SK-N-SH treated with all-trans-retinoic acid at 6 μM for 48 hours (cell line): ENCODE measurements around the gene TOP1.

ENCODE experiments used
- ATAC-seq: fragments of 200-7000 bp; cut with Tn5 transposase; 3 replicates; pipeline ENCODE4 v1.9.1; 2020; ENCODE audit warnings: mild to moderate bottlenecking, moderate library complexity
- ARNTL ChIP-seq: fragments of 450-650 bp; formaldehyde crosslinking; IDR thresholded peaks from 2 replicates; pipeline ENCODE4 v1.5.0; 2020; ENCODE audit warnings: low read depth, mild to moderate bottlenecking, moderate library complexity, borderline replicate concordance
- BACH2 ChIP-seq: fragments of 250-450 bp; sonication (Bioruptor Pico); IDR thresholded peaks from 2 replicates; pipeline ENCODE4 v1.9.0; 2021; ENCODE audit warnings: mild to moderate bottlenecking, borderline replicate concordance
- ESRRG ChIP-seq: fragments of 250-450 bp; sonication (Bioruptor Pico); IDR thresholded peaks from 2 replicates; pipeline ENCODE4 v1.6.1; 2021; ENCODE audit warnings: mild to moderate bottlenecking
- GLIS3 ChIP-seq: fragments of 250-450 bp; sonication (Bioruptor Pico); IDR thresholded peaks from 2 replicates; pipeline ENCODE4 v1.5.0; 2020; ENCODE audit warnings: mild to moderate bottlenecking, moderate library complexity
- ISL1 ChIP-seq: fragments of 250-450 bp; sonication (Bioruptor Pico); IDR thresholded peaks from 2 replicates; pipeline ENCODE4 v2.1.2; 2022; ENCODE audit warnings: mild to moderate bottlenecking, moderate library complexity
- OSR1 ChIP-seq: fragments of 250-450 bp; sonication (Bioruptor Pico); IDR thresholded peaks from 2 replicates; pipeline ENCODE4 v1.8.0; 2022; ENCODE audit warnings: moderate library complexity, mild to moderate bottlenecking, inconsistent platforms
- RARB ChIP-seq: fragments of 250-450 bp; sonication (Bioruptor Pico); IDR thresholded peaks from 2 replicates; pipeline ENCODE4 v1.8.0; 2021; ENCODE audit warnings: mild to moderate bottlenecking, moderate library complexity
- SNAI2 ChIP-seq: fragments of 250-450 bp; sonication (Bioruptor Pico); IDR thresholded peaks from 2 replicates; pipeline ENCODE4 v1.5.0; 2020; ENCODE audit warnings: mild to moderate bottlenecking, moderate library complexity
- TCF4 ChIP-seq: fragments of 250-450 bp; sonication (Bioruptor Pico); IDR thresholded peaks from 2 replicates; pipeline ENCODE4 v1.8.0; 2021; ENCODE audit warnings: mild to moderate bottlenecking, moderate library complexity, borderline replicate concordance
- ZC3H10 ChIP-seq: fragments of 250-450 bp; sonication (Bioruptor Pico); IDR thresholded peaks from 2 replicates; pipeline ENCODE4 v1.5.1; 2021; ENCODE audit warnings: mild to moderate bottlenecking, moderate library complexity
- ZFP3 ChIP-seq: fragments of 250-450 bp; sonication (Bioruptor Pico); IDR thresholded peaks from 2 replicates; pipeline ENCODE4 v1.5.0; 2020; ENCODE audit warnings: mild to moderate bottlenecking, moderate library complexity
- ZFP30 ChIP-seq: fragments of 450-650 bp; formaldehyde crosslinking; IDR thresholded peaks from 2 replicates; pipeline ENCODE4 v1.5.0; 2022; ENCODE audit warnings: mild to moderate bottlenecking, moderate library complexity
- ZNF70 ChIP-seq: fragments of 450-650 bp; formaldehyde crosslinking; IDR thresholded peaks from 2 replicates; pipeline ENCODE4 v1.5.0; 2020; ENCODE audit warnings: mild to moderate bottlenecking, moderate library complexity
- ZNF8 ChIP-seq: fragments of 450-650 bp; formaldehyde crosslinking; IDR thresholded peaks from 2 replicates; pipeline ENCODE4 v1.5.0; 2020; ENCODE audit warnings: mild to moderate bottlenecking, moderate library complexity
- TF ChIP-seq, protein P1 (sequence below): fragments of 250-450 bp; sonication (Bioruptor Pico); IDR thresholded peaks from 2 replicates; pipeline ENCODE4 v1.8.0; 2021; ENCODE audit warnings: low read depth, mild to moderate bottlenecking, moderate library complexity, borderline replicate concordance
- TF ChIP-seq, protein P2 (sequence below): fragments of 250-450 bp; sonication (Bioruptor Pico); IDR thresholded peaks from 2 replicates; pipeline ENCODE4 v1.5.1; 2021; ENCODE audit warnings: mild to moderate bottlenecking, moderate library complexity
- TF ChIP-seq, protein P3 (sequence below): fragments of 250-450 bp; sonication (Bioruptor Pico); IDR thresholded peaks from 2 replicates; pipeline ENCODE4 v1.8.0; 2020; ENCODE audit warnings: mild to moderate bottlenecking, moderate library complexity, borderline replicate concordance
- TF ChIP-seq, protein P4 (sequence below): fragments of 250-450 bp; sonication (Bioruptor Pico); IDR thresholded peaks from 2 replicates; pipeline ENCODE4 v1.5.0; 2020; ENCODE audit warnings: mild to moderate bottlenecking, moderate library complexity
- TF ChIP-seq, protein P5 (sequence below): fragments of 250-450 bp; sonication (Bioruptor Pico); IDR thresholded peaks from 2 replicates; pipeline ENCODE4 v1.5.1; 2020; ENCODE audit warnings: low read depth, mild to moderate bottlenecking, moderate library complexity

TOP1 gene

DNA sequence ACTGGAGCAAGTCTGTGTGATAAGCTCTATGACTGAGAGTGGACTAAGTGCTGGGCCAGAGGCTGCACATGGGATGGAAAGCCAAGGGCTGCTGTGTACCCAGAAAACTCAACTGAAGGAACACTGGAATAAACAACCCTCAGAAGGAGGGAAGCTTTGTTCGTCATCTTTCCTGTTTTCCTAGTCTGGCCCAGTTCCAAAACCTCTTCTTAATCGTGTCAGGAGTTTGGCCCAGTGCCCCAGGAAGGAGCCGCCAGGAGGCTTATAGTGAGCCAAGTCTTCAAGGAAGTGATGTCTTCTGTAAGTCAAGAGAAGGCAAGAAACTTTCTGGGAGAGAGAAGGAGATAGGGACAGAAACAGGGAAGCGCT lies 23.3 kb upstream of the TOP1 start:
- TF ChIP-seq BACH2 (CRISPR knock-in tag) (no peak), ESRRG (no peak), OSR1 (CRISPR knock-in tag) (no peak), RARB (CRISPR knock-in tag) (no peak), ZFP30 (CRISPR knock-in tag) (no peak), ZFP3 (CRISPR knock-in tag) (no peak), GLIS3 (CRISPR knock-in tag) (no peak), ZNF8 (CRISPR knock-in tag) (no peak), TCF4 (CRISPR knock-in tag) (no peak), ARNTL (CRISPR knock-in tag) (no peak)
- TF ChIP-seq, protein P1, sequence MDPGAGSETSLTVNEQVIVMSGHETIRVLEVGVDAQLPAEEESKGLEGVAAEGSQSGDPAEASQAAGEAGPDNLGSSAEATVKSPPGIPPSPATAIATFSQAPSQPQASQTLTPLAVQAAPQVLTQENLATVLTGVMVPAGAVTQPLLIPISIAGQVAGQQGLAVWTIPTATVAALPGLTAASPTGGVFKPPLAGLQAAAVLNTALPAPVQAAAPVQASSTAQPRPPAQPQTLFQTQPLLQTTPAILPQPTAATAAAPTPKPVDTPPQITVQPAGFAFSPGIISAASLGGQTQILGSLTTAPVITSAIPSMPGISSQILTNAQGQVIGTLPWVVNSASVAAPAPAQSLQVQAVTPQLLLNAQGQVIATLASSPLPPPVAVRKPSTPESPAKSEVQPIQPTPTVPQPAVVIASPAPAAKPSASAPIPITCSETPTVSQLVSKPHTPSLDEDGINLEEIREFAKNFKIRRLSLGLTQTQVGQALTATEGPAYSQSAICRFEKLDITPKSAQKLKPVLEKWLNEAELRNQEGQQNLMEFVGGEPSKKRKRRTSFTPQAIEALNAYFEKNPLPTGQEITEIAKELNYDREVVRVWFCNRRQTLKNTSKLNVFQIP (CRISPR knock-in tag): no peak
- TF ChIP-seq, protein P2, sequence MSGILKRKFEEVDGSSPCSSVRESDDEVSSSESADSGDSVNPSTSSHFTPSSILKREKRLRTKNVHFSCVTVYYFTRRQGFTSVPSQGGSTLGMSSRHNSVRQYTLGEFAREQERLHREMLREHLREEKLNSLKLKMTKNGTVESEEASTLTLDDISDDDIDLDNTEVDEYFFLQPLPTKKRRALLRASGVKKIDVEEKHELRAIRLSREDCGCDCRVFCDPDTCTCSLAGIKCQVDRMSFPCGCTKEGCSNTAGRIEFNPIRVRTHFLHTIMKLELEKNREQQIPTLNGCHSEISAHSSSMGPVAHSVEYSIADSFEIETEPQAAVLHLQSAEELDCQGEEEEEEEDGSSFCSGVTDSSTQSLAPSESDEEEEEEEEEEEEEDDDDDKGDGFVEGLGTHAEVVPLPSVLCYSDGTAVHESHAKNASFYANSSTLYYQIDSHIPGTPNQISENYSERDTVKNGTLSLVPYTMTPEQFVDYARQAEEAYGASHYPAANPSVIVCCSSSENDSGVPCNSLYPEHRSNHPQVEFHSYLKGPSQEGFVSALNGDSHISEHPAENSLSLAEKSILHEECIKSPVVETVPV (CRISPR knock-in tag): no peak
- TF ChIP-seq, protein P3, sequence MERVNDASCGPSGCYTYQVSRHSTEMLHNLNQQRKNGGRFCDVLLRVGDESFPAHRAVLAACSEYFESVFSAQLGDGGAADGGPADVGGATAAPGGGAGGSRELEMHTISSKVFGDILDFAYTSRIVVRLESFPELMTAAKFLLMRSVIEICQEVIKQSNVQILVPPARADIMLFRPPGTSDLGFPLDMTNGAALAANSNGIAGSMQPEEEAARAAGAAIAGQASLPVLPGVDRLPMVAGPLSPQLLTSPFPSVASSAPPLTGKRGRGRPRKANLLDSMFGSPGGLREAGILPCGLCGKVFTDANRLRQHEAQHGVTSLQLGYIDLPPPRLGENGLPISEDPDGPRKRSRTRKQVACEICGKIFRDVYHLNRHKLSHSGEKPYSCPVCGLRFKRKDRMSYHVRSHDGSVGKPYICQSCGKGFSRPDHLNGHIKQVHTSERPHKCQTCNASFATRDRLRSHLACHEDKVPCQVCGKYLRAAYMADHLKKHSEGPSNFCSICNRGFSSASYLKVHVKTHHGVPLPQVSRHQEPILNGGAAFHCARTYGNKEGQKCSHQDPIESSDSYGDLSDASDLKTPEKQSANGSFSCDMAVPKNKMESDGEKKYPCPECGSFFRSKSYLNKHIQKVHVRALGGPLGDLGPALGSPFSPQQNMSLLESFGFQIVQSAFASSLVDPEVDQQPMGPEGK (CRISPR knock-in tag): no peak
- peak; percentile 14 for ATAC-seq

DNA sequence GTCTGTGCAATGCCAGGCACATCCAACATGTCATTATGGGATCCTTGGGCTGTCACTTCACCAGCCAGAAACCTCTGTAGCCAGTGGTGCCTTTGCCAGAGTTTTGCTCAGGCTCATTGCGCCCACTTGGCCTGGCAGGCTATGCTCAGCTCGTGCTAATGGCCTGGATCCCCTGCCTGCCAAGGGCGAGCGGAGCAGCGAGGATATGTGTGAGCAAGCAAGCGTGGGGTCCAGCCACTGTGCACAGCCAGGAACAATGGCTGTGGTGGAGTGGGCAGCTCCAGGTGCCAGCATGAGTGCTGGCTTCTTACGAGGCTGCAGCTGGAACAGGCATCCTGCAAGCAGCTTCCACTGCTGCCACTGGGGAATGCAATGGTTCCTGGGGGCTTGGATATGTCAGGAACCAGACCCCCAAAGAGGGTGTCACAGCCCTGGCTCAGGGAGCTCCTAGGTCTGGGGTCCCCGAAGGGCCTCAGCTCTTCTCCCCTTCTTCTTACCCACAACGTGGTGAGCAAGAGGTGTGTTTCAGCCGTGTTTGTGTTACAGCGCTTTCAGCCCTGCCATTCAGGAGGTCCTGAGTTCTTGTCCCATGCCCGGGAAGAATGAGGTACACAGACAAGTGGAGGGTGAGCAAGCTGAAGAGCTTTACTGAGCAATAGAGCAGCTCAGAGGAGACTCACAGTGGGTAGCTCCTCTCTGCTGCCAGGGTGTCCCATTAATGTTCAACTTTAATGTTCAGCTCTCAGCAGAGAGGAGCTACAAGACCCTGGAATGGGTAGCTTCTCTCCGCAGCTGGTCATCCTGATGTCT lies 22.3 kb upstream of the TOP1 start:
- no peak for ATAC-seq
- TF ChIP-seq ISL1 (CRISPR knock-in tag): no peak
- no peak for TF ChIP-seq ARNTL (CRISPR knock-in tag)
- TF ChIP-seq, protein P2 (CRISPR knock-in tag): no peak
- TF ChIP-seq, protein P4, sequence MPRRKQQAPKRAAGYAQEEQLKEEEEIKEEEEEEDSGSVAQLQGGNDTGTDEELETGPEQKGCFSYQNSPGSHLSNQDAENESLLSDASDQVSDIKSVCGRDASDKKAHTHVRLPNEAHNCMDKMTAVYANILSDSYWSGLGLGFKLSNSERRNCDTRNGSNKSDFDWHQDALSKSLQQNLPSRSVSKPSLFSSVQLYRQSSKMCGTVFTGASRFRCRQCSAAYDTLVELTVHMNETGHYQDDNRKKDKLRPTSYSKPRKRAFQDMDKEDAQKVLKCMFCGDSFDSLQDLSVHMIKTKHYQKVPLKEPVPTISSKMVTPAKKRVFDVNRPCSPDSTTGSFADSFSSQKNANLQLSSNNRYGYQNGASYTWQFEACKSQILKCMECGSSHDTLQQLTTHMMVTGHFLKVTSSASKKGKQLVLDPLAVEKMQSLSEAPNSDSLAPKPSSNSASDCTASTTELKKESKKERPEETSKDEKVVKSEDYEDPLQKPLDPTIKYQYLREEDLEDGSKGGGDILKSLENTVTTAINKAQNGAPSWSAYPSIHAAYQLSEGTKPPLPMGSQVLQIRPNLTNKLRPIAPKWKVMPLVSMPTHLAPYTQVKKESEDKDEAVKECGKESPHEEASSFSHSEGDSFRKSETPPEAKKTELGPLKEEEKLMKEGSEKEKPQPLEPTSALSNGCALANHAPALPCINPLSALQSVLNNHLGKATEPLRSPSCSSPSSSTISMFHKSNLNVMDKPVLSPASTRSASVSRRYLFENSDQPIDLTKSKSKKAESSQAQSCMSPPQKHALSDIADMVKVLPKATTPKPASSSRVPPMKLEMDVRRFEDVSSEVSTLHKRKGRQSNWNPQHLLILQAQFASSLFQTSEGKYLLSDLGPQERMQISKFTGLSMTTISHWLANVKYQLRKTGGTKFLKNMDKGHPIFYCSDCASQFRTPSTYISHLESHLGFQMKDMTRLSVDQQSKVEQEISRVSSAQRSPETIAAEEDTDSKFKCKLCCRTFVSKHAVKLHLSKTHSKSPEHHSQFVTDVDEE (CRISPR knock-in tag): no peak
- TF ChIP-seq ZNF8 (CRISPR knock-in tag): no peak
- TF ChIP-seq ZC3H10: no peak
- TF ChIP-seq GLIS3 (CRISPR knock-in tag): no peak
- TF ChIP-seq, protein P5, sequence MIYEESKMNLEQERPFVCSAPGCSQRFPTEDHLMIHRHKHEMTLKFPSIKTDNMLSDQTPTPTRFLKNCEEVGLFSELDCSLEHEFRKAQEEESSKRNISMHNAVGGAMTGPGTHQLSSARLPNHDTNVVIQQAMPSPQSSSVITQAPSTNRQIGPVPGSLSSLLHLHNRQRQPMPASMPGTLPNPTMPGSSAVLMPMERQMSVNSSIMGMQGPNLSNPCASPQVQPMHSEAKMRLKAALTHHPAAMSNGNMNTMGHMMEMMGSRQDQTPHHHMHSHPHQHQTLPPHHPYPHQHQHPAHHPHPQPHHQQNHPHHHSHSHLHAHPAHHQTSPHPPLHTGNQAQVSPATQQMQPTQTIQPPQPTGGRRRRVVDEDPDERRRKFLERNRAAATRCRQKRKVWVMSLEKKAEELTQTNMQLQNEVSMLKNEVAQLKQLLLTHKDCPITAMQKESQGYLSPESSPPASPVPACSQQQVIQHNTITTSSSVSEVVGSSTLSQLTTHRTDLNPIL (CRISPR knock-in tag): no peak
- TF ChIP-seq ZNF70 (CRISPR knock-in tag): no peak
- TF ChIP-seq SNAI2: no peak
